H1 (cell line): ENCODE measurements around the gene DSCAM.

Source experiments
- POLR2A ChIP-seq, 2 experiments: IDR thresholded peaks; 1 replicate in 1 of 2; 2 replicates in 1 of 2; pipeline ENCODE4 v1.6.1; 2011; ENCODE audit warnings: low read depth in 2 of 2, low read length in 2 of 2, mild to moderate bottlenecking in 2 of 2; ENCODE audit errors: control extremely low read depth in 1 of 2
- RAD21 ChIP-seq, 2 experiments: IDR thresholded peaks in 1 of 2; conservative IDR thresholded peaks in 1 of 2; 2 replicates each; pipeline ENCODE4 v1.6.1; 2011; ENCODE audit warnings: low read depth in 2 of 2, low read length in 2 of 2, improper control_type of control experiment in 1 of 2, inconsistent platforms in 1 of 2, mild to moderate bottlenecking in 1 of 2, moderate library complexity in 1 of 2
- TEAD4 ChIP-seq: IDR thresholded peaks from 2 replicates; pipeline ENCODE4 v1.6.1; 2012; ENCODE audit warnings: low read depth, low read length, inconsistent platforms, mixed read lengths
- TF ChIP-seq, protein P1 (sequence below), 3 experiments: IDR thresholded peaks; 1 replicate in 2 of 3; 2 replicates in 1 of 3; pipeline versions ENCODE4 v1.5.1 to v1.6.1; 2011; ENCODE audit warnings: low read length in 3 of 3, mild to moderate bottlenecking in 3 of 3, inconsistent platforms in 2 of 3, low read depth in 1 of 3, moderate library complexity in 1 of 3; ENCODE audit not compliant: insufficient read depth in 1 of 3; ENCODE audit errors: control extremely low read depth in 1 of 3

DNA sequence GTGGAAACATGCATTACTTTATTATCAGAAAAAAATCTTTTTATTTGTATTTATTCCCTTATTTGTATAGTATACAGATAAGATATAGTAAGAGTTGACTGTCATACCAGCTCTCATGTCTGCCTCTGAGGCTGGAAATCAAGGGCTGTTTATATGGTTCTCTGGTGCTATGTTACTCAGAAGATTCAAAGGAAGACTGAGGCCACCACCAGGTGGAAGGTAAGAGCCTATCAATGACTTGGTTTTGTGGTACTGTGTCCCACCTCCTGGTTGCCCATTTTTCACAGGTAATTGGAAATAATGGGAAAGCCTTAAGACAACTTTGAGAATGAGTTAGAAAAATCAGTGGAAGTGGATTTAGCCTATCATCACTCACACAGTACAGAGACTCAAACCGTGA is 342.1 kb downstream of the DSCAM start:
- TF ChIP-seq, protein P1, sequence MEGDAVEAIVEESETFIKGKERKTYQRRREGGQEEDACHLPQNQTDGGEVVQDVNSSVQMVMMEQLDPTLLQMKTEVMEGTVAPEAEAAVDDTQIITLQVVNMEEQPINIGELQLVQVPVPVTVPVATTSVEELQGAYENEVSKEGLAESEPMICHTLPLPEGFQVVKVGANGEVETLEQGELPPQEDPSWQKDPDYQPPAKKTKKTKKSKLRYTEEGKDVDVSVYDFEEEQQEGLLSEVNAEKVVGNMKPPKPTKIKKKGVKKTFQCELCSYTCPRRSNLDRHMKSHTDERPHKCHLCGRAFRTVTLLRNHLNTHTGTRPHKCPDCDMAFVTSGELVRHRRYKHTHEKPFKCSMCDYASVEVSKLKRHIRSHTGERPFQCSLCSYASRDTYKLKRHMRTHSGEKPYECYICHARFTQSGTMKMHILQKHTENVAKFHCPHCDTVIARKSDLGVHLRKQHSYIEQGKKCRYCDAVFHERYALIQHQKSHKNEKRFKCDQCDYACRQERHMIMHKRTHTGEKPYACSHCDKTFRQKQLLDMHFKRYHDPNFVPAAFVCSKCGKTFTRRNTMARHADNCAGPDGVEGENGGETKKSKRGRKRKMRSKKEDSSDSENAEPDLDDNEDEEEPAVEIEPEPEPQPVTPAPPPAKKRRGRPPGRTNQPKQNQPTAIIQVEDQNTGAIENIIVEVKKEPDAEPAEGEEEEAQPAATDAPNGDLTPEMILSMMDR (IDR thresholded peaks at IDR 0.05; ENCODE audit: control extremely low read depth in 1 of 3, insufficient read depth in 1 of 3, low read depth in 1 of 3, low read length in 3 of 3): peak in 2 of 3 experiments; percentile 29 to 38; a peak in 2 of 4 replicates
- TF ChIP-seq POLR2A (IDR thresholded peaks at IDR 0.05; ENCODE audit: control extremely low read depth in 1 of 2, low read depth in 2 of 2, low read length in 2 of 2) (no peak), TEAD4 (no peak), RAD21 (IDR thresholded peaks at IDR 0.05 in 1 of 2, conservative IDR thresholded peaks at IDR 0.05 in 1 of 2; ENCODE audit: low read depth in 2 of 2, low read length in 2 of 2) (peak; percentile 38 to 48)
